GM18508 (cell line): Measurements from ENCODE around the gene RNF144A.

ENCODE experiments used
- ATAC-seq: cut with Tn5 transposase; IDR thresholded peaks from one replicate; pipeline ENCODE4 v1.9.1; 2021; ENCODE audit warnings: moderate number of reproducible peaks; ENCODE audit not compliant: insufficient read depth, unreplicated experiment

The RNF144A gene

GRCh38 chr2:7061450-7061789, 144.2 kb downstream of the RNF144A start:
- no peak for ATAC-seq

- no peak for ATAC-seq
Measured at GRCh38 chr2:7061921-7062320, 144.7 kb downstream of the RNF144A start.

- ATAC-seq: no peak
Measured at GRCh38 chr2:7063789-7064188, 146.6 kb downstream of the RNF144A start.

GRCh38 chr2:7068457-7068856, 151.2 kb downstream of the RNF144A start:
- ATAC-seq: no peak

GRCh38 chr2:7070483-7070882, 153.3 kb downstream of the RNF144A start:
- no peak for ATAC-seq

- ATAC-seq: no peak
Measured at GRCh38 chr2:7071154-7071553, 153.9 kb downstream of the RNF144A start.

GRCh38 chr2:7071916-7072556, 154.8 kb downstream of the RNF144A start:
- no peak for ATAC-seq

GRCh38 chr2:7073901-7074300, 156.7 kb downstream of the RNF144A start:
- ATAC-seq: no peak

- ATAC-seq: no peak
Measured at GRCh38 chr2:7075834-7076233, 158.6 kb downstream of the RNF144A start.

- ATAC-seq: no peak
Measured at GRCh38 chr2:7077660-7078267, 160.6 kb downstream of the RNF144A start.

GRCh38 chr2:7083580-7084509, 166.6 kb downstream of the RNF144A start:
- ATAC-seq: no peak

- no peak for ATAC-seq
Measured at GRCh38 chr2:7084601-7085000, 167.4 kb downstream of the RNF144A start.

- no peak for ATAC-seq
Measured at GRCh38 chr2:7089284-7089683, 172.1 kb downstream of the RNF144A start.

- ATAC-seq: no peak
Measured at GRCh38 chr2:7089898-7090510, 172.8 kb downstream of the RNF144A start.

GRCh38 chr2:7093376-7093775, 176.2 kb downstream of the RNF144A start:
- ATAC-seq: no peak
